Activated CD4-positive, alpha-beta T cell treated with anti-CD3 and anti-CD28 coated beads for 4 hours (primary cell): ENCODE results near the gene FNBP1L.

Source experiments
- DNase-seq, 2 donors: peaks; one replicate each; pipeline ENCODE4 v3.0.0-alpha.2; 2020

Gene FNBP1L

GRCh38 chr1:93595743-93596142, 147.8 kb downstream of the FNBP1L start:
- no peak for DNase-seq

- DNase-seq: no peak
Observed at GRCh38 chr1:93596329-93597089, 148.6 kb downstream of the FNBP1L start.

GRCh38 chr1:93597709-93598108, 149.8 kb downstream of the FNBP1L start:
- DNase-seq: no peak

GRCh38 chr1:93598396-93598795, 150.5 kb downstream of the FNBP1L start:
- DNase-seq: no peak

GRCh38 chr1:93598861-93599439, 151.0 kb downstream of the FNBP1L start:
- DNase-seq: no peak

GRCh38 chr1:93599479-93599878, 151.6 kb downstream of the FNBP1L start:
- no peak for DNase-seq

- no peak for DNase-seq
Observed at GRCh38 chr1:93600663-93601062, 152.7 kb downstream of the FNBP1L start.

- no peak for DNase-seq
Observed at GRCh38 chr1:93601686-93602085, 153.8 kb downstream of the FNBP1L start.

GRCh38 chr1:93602101-93602500, 154.2 kb downstream of the FNBP1L start:
- no peak for DNase-seq

- DNase-seq: no peak
Observed at GRCh38 chr1:93603106-93603505, 155.2 kb downstream of the FNBP1L start.

- no peak for DNase-seq
Observed at GRCh38 chr1:93603601-93604000, 155.7 kb downstream of the FNBP1L start.
